Panc1 (cell line): Measurements from ENCODE around the gene LAMB1. TPM values are rescaled to one million over a fixed set of nuclear protein-coding genes. Genes with fewer than 3 reads are reported as not detected.

Experiments used
- ATAC-seq: fragments of 200-7000 bp; cut with Tn5 transposase; 2 replicates; pipeline ENCODE4 v1.9.1; 2020; ENCODE audit warnings: mild to moderate bottlenecking, moderate library complexity
- BruUV-seq: library from RNA; stranded (reverse); fragments of 400-500 nt; replicated peaks from 2 replicates; lab custom pipeline; 2021; lab: Mats Ljungman, UMichigan
- CTCF ChIA-PET: fragments of 300-600 bp; sonication (Branson Sonifier 250); formaldehyde crosslinking; loops from one replicate; lab custom pipeline; 2022; ENCODE audit warnings: antibody characterized with exemption; lab: Charles Lee
- POLR2A ChIA-PET: fragments of 300-600 bp; sonication (Branson Sonifier 250); formaldehyde crosslinking; loops from one replicate; lab custom pipeline; 2022; ENCODE audit warnings: antibody characterized with exemption; lab: Charles Lee
- DNase-seq: peaks from one replicate; pipeline ENCODE4 v3.0.0-alpha.2; 2010; ENCODE audit warnings: low read depth, low spot score
- H3K27ac ChIP-seq: 2 replicates; pipeline ENCODE4 v1.5.1; 2011; ENCODE audit warnings: mild to moderate bottlenecking, low read length, inconsistent platforms
- H3K27me3 ChIP-seq: fragments of 200-500 bp; sonication (Bioruptor generic); 2 replicates; pipeline ENCODE4 v1.6.0; 2014; ENCODE audit warnings: low read length, inconsistent platforms; ENCODE audit not compliant: control insufficient read depth, insufficient read depth
- H3K36me3 ChIP-seq: fragments of 200-500 bp; sonication (Bioruptor generic); 2 replicates; pipeline ENCODE4 v1.5.1; 2014; ENCODE audit warnings: inconsistent platforms, mild to moderate bottlenecking, low read length, moderate library complexity; ENCODE audit not compliant: control insufficient read depth, insufficient read depth
- H3K4me1 ChIP-seq: 2 replicates; pipeline ENCODE4 v1.5.1; 2011; ENCODE audit warnings: inconsistent platforms, mild to moderate bottlenecking, low read length, moderate library complexity; ENCODE audit not compliant: control insufficient read depth, insufficient read depth
- H3K4me3 ChIP-seq, 2 experiments: 2 replicates each; pipeline ENCODE4 v1.5.1; 2011 to 2012; ENCODE audit warnings: low read depth in 2 of 2, low read length in 2 of 2, mild to moderate bottlenecking in 2 of 2, inconsistent platforms in 1 of 2, moderate library complexity in 1 of 2
- H3K9me3 ChIP-seq: fragments of 200-500 bp; sonication (Bioruptor generic); 2 replicates; pipeline ENCODE4 v1.5.1; 2014; ENCODE audit warnings: low read depth, mild to moderate bottlenecking, inconsistent platforms, low read length, moderate library complexity; ENCODE audit not compliant: control insufficient read depth, insufficient read depth
- CTCF ChIP-seq: fragments of 450-650 bp; IDR thresholded peaks from 2 replicates; pipeline ENCODE4 v1.5.1; 2017; ENCODE audit warnings: mild to moderate bottlenecking
- POLR2AphosphoS5 ChIP-seq: IDR thresholded peaks from 2 replicates; pipeline ENCODE4 v1.6.1; 2012; ENCODE audit warnings: mild to moderate bottlenecking, low read depth, low read length, moderate library complexity
- REST ChIP-seq, 2 experiments: IDR thresholded peaks; 2 replicates each; pipeline ENCODE4 v1.6.1; 2011 to 2012; ENCODE audit warnings: low read depth in 2 of 2, control low read depth in 1 of 2, low read length in 1 of 2, mild to moderate bottlenecking in 1 of 2, moderate library complexity in 1 of 2; ENCODE audit not compliant: insufficient read depth in 1 of 2
- SIN3A ChIP-seq: IDR thresholded peaks from 2 replicates; pipeline ENCODE4 v1.6.1; 2012; ENCODE audit warnings: low read depth, mild to moderate bottlenecking, low read length, moderate library complexity, borderline replicate concordance; ENCODE audit not compliant: insufficient read depth
- TCF7L2 ChIP-seq: IDR thresholded peaks from 2 replicates; pipeline ENCODE4 v1.6.1; 2011; ENCODE audit warnings: mild to moderate bottlenecking, low read depth, low read length, inconsistent platforms
- in situ Hi-C: cut with HindIII; loops from 2 replicates; pipeline ENCODE4 v1.10.0; 2016; ENCODE audit warnings: low sequenced_read_pairs, low pct_unique_long_range_greater_than_20kb
- intact Hi-C: fragments of 100-400 bp; cut with micrococcal nuclease; formaldehyde crosslinking; loops from one replicate; pipeline ENCODE4 v1.10.0; 2022; ENCODE audit not compliant: unreplicated experiment
- total RNA-seq: library from RNA; stranded (reverse); gene quantifications from one replicate; pipeline ENCODE4 v1.2.1, GENCODE V29; 2021; ENCODE audit not compliant: unreplicated experiment

The LAMB1 gene
- total RNA-seq, 1 experiment from 2014 or later: 204 TPM

- no TSS peak for BruUV-seq
- Histone ChIP-seq H3K9me3 (no peaks in the 10 kb centered on the region), H3K27me3 (no peaks in the 10 kb centered on the region), H3K4me3 (no peak overlapping the region), H3K36me3 (no peaks in the 10 kb centered on the region), H3K27ac (no peak overlapping the region), H3K4me1 (no peaks in the 10 kb centered on the region)
- intact Hi-C loops: no loop called here
- ChIA-PET POLR2A (no interaction called here), CTCF (no interaction called here)
- TF ChIP-seq REST (IDR thresholded peaks at IDR 0.05; ENCODE audit: insufficient read depth in 1 of 2, low read depth in 2 of 2, low read length in 1 of 2) (no peak), SIN3A (no peak), CTCF (no peak), TCF7L2 (no peak), POLR2AphosphoS5 (no peak)
- in situ Hi-C loops: no loop called here
- DNase-seq (no peak), ATAC-seq (no peak)
Measured at GRCh38 chr7:108045669-108046068, 42.7 kb upstream of the LAMB1 start.

- Histone ChIP-seq H3K36me3 (no peaks in the 10 kb centered on the region), H3K9me3 (no peaks in the 10 kb centered on the region), H3K27me3 (no peaks in the 10 kb centered on the region), H3K4me1 (no peaks in the 10 kb centered on the region), H3K4me3 (no peak overlapping the region), H3K27ac (no peak overlapping the region)
- CTCF ChIA-PET: no interaction called here
- intact Hi-C loops: no loop called here
- DNase-seq: no peak
- POLR2A ChIA-PET: no interaction called here
- BruUV-seq: no TSS peak
- in situ Hi-C loops: no loop called here
- TF ChIP-seq CTCF (no peak), SIN3A (no peak), REST (IDR thresholded peaks at IDR 0.05; ENCODE audit: insufficient read depth in 1 of 2, low read depth in 2 of 2, low read length in 1 of 2) (no peak), POLR2AphosphoS5 (no peak), TCF7L2 (no peak)
- no peak for ATAC-seq
Measured at GRCh38 chr7:108045154-108045553, 42.2 kb upstream of the LAMB1 start.
